HG03520 (cell line): Measurements from ENCODE around the gene CFAP43.
"Not testable (repeated sequence)": the region's sequence is repeated elsewhere in the genome, so short reads cannot be mapped to it uniquely, and the experiment has no call there.

ENCODE experiments used
- ATAC-seq: cut with Tn5 transposase; IDR thresholded peaks from one replicate; pipeline ENCODE4 v1.9.1; 2021; ENCODE audit warnings: mild to moderate bottlenecking, moderate library complexity; ENCODE audit not compliant: unreplicated experiment

Gene CFAP43

GRCh38 chr10:104233817-104234216, 1.7 kb upstream of the CFAP43 start:
- no peak for ATAC-seq

DNA sequence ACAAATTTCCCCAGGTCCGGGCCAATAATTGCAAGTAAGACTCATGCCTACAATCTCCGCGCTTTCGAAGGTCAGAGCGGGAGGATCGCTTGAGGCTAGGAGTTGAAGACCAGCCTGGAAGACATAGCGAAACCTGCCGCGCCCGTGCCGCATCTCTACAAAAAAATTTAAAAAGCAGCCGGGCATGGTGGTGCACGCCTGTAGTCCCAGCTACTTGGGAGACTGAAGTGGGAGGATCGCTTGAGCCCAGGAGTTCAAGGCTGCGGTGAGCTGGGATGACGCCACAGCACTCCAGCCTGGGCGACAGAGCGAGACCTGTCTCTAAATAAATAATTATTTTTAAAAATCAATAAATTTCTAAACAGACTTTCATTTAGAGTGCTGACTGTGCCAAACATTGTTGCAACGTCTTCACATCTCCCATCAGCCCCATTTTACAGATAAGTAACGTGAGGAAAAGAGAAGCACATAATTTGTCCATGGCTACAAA, 494 bp upstream of the CFAP43 start:
- peak; percentile 6 for ATAC-seq

DNA sequence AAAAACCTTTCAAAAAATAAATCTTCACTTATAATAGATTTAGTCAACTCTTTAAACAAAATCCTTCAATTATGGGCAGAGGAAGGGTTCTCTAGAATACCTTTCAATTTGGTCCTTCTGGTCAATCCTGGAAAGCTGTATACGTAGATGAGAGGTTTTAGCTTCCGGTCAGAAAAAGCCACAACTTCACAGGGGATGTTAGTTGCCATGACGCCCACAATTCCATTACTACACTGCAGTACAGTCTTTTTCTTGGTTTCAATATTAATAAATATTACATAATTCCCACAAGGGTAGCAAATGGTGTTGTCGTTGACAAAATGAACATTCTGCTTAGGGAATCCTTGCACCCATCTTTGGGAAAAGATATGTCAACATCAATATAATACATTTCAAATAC, 1.7 kb downstream of the CFAP43 start:
- no peak for ATAC-seq

DNA sequence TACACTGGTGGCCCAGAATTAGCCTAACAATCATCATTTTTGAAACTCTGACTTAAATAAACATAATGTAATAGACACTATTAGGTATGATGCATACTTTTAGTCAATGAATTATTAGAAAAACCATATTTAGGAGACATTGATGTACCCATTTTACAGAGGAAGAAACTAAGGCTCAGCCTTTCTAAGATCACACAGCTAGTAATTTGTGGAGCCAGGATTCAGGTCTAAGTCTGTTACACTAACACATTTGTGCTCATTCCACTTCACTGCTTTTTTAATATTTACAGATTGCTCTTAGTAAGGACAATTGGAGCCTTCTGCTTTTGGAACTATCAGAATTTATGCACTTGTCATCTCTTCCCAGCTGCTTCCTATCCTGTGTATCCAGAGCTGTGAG, 8.9 kb downstream of the CFAP43 start:
- ATAC-seq = no peak

- ATAC-seq = no peak
These were observed 11.6 kb downstream of the CFAP43 start for GRCh38 chr10:104220522-104220921.

GRCh38 chr10:104218751-104219150, 13.4 kb downstream of the CFAP43 start:
- no peak for ATAC-seq

DNA sequence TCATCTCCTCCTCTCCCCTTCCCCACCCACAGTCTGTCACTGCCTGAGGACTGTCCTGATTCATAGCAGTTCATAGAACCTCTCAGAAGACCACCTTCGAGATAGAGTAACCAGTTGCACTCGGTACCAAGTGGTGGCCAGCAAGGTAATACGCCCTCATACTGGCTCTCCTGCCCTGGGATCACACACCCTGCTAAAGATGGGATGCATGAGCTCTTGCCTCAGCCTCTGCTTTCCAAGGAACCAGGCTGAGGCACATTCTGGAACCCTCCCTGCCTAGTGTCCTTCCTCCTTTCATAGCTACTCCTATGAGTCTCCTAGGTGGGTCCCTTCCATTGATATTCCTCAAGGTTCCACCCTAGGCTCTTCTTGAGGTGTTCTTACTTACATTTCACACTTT, 15.5 kb downstream of the CFAP43 start:
- ATAC-seq = no peak

DNA sequence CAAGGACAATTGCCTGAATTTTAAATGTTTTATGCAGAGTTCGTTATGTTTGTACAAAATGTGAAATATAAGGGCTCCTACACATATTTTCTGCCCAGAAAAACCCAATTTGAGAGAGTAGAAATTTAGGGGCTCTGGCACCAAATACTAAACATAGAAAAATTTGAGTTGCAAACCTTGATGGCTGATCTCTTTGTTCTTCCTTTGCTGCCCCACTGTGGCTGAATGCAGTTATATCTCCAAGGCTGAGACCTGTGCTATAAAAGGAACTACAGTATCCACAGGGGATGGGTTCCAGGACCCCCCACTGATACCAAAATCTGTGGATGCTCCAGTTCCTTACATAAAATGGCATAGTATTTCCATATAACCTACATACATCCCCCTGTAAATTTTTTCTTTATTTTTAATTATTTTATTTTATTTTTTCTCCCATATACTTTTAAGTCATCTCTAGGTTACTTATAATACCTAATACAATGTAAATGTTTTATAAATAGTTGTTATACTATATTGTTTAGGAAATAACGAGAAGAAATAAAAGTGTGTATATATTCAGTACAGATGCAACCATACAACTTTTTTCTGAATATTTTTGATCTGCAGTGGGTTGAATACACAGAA, 22.5 kb downstream of the CFAP43 start:
- no peak for ATAC-seq

DNA sequence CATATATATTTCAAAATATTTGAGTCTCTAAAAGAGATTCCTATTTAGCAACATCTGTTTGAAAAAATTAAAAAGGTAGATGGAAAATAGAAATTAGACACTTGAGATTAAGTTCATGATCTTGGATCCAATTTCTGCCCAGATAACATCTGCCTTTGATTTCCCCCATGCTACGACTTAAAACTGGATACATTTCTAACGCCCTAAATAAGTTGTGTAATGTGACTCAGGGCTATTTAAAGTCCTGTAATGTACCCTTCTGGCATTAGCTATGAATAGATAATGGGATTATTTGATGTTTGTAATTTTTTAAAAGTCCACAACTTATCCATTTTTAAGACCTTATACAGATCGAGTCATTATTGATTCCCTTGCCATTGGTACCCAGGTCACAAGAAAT, 23.4 kb downstream of the CFAP43 start:
- ATAC-seq = no peak

DNA sequence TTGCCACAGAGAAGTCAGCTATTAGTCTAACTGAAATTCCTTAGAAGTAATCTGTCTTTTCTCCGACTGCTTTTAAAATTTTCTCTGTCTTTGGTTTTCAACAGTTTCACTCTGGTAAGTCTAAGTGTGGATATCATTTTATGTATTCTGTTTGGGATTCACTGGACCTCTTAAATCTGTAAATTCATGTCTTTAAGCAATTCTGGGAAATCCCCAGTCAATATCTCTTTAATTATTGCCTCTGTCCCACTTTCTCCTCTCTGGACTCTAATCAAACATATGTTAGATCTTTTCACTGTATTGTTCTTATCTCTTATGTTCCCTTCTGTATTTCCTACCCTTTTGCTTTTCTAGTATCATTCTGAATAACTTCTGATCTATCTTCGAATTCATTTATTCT, 29.9 kb downstream of the CFAP43 start:
- no peak for ATAC-seq

- no peak for ATAC-seq
These were observed 30.5 kb downstream of the CFAP43 start for GRCh38 chr10:104201636-104202035.

GRCh38 chr10:104199567-104199966, 32.6 kb downstream of the CFAP43 start:
- no peak for ATAC-seq

DNA sequence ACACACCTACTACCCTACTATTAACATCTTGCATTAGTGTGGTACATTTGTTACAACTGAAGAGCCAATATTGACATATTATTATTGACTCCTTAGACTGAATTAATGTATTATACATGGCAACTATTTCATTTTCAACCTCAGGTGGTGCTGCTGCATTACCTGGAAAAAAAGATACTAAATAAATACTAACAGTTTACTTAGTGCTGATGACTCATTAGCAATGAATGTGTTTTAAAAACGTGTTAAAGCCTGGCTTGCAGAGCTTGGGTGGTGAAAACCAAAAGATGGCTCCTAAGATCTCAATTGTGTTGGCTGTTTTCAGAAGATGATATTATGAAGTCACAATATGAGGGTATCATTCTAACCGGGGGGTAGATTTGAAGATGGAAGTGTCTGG, 34.8 kb downstream of the CFAP43 start:
- no peak for ATAC-seq

DNA sequence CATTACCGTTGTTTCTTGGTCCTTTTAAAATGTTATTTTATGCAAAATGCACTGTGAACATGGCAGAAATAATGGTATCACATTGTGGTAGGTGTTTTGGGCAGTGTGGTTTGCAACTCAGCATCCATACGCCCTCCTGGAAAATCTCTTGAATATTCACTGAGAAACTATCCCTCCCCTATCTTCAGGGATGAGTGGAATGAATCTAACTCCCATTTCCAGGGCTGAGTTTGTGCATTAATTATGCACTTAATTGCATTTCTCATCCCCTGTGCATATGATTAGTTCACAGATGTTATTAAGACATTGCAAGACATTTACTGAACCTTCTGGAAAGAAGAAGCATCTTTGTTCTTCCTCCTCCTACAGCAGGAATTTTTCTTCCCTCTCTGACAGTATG, 36.5 kb downstream of the CFAP43 start:
- no peak for ATAC-seq

DNA sequence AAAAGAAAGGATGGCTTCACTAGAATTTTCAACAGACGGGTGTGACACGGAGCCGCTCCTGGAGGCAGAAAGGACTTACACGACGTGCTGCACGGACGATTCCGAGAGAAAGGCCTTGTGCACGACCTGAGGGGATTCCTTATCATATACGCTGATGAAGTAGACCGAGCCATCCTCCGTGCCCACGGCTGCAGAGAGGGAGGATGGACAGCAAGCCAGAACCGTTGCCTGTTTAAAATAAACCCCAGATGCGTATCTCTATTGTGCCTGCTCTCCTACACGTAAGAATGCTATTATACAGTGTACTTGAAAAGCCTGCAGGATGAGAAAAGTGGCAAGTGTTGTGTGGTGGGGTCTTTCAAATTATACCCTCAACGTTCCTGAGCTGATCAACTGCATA, 38.4 kb downstream of the CFAP43 start:
- no peak for ATAC-seq

DNA sequence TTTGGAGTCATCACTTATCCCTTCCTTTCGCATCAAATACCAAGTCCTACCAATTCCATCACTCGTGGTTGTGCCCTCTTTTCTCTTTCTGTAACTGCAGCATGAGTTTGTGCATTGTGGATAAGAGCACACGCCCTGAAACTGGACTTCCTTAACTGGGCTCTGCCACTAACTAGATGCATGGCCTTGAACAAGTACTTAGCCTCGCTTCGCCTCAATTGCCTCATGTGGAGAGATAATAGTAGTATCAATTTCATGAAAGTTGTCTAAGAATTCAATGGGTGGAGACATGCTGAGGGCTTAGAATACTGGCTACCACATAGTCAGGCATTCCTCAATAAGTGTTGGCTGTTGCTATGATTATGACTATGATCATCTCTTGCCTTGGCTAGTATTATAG, 41.5 kb downstream of the CFAP43 start:
- ATAC-seq = no peak

GRCh38 chr10:104183682-104184081, 48.5 kb downstream of the CFAP43 start:
- ATAC-seq = no peak

DNA sequence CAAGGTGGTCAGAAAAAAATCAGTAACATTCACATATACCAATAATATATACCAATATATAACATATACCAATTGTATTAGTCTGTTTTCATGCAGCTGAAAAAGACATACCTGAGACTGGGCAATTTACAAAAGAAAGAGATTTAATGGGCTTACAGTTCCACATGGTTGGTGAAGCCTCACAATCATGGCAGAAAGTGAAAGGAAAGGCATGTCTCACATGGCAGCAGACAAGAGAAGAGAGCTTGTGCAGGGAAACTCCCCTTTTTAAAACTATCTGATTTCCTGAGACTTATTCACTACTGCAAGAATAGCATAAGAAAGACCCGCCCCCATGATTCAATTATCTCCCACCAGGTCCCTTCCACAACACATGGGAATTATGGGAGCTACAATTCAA, 58.0 kb downstream of the CFAP43 start:
- ATAC-seq = not testable (repeated sequence)

DNA sequence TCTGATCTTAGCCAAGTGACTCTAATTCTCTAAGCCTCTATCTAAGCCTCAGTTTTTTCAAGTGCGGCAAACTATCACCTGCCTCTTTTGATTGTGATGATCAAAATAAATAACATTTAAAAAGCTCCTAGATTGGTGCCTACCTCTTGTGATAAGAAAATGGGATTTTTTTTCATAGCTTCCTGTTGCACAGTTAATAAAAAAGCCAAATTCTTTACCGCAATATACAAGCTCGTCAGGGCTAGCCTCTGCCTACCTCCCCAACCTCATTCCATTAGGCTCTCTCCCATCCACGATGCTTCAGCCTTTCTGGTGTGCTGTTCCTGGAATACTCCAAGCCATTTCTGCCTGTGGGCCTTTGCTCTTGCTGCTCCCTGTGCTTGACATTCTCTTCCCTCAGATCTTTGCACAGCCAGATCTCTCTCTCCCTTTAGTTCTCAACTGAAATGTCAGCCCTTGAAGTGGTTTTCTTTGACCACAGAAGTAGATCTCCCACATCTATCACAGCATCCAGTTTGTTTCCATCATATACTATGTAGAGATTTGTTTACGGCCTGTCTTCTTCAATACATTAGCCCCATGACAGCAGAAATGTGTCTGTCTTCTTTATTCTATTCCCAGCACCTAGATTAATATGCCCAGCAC, 61.4 kb downstream of the CFAP43 start:
- no peak for ATAC-seq

- ATAC-seq = no peak
These were observed 76.6 kb downstream of the CFAP43 start for GRCh38 chr10:104155591-104155990.

DNA sequence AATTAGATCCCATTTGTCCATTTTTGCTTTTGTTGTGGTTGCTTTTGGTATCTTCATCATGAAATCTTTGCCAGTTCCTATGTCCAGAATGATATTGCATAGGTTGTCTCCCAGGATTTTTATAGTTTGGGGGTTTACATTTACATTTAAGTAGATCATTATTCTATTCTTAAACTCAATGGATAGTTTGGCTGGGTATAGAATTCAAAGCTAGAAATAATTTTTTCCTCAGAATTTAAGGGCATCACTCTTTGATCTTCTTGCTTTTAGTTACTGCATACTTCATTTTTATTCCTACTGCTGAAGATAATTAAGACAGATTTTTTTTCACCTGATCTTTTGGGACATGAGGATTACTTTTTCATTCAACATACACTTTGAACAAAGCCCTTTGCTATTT, 80.4 kb downstream of the CFAP43 start:
- no peak for ATAC-seq

DNA sequence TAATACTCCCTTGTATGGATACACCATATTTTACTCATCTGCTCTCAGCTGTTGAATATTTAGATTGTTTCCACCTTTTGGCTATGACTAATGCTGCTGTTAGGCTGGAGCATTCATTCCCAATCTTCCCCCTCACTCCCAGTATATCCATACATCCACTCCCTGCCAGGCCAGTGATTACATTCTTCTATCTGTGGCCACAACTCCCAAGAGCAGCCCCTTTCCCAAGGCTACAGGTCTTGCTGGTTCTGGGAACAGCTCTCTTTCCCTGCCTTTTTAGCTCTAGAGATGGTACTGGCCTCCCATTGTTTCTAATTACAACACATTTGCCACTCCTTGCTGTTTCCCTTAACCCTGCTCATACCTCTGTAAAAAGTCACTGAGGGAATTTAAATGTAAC, 82.0 kb downstream of the CFAP43 start:
- ATAC-seq = no peak

DNA sequence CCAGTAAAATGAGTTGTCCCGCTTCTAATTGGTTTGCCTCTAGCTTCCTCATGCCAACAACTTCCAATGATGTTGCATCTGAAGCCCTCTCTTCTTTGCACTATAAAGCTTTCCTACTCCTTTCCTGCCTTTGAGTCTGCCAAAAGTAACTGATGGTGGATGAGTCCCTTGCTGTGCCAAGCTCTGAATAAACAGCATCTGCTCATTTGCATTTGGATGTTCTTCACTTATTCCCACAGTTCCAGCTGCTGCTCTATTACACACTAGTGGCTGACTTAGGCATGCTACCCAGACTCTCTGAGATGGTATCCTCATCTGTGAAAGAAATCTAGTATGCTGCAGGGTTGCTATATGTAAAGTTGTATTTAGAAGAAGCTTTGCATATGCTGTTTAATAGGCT, 85.3 kb downstream of the CFAP43 start:
- ATAC-seq = no peak
